Thyroid gland (tissue), 4 donors: Measurements from ENCODE around the gene WEE1.

Experiments
- CTCF ChIP-seq, 6 experiments: fragments of 200-600 bp in 3 of 6; fragments of 450-650 bp in 3 of 6; sonication (generic) in 3 of 6; IDR thresholded peaks; one replicate each; pipeline ENCODE4 v1.5.1; 2016 to 2019; ENCODE audit warnings: antibody characterized with exemption in 6 of 6, mild to moderate bottlenecking in 2 of 6, inconsistent platforms in 1 of 6, moderate library complexity in 1 of 6
- POLR2A ChIP-seq, 2 donors: fragments of 450-650 bp; IDR thresholded peaks; one replicate each; pipeline ENCODE4 v1.6.1; 2017; ENCODE audit warnings: antibody characterized with exemption in 2 of 2, mild to moderate bottlenecking in 2 of 2, moderate library complexity in 1 of 2

- TF ChIP-seq CTCF (IDR thresholded peaks at IDR 0.05) = no peak
- no peak for TF ChIP-seq POLR2A (IDR thresholded peaks at IDR 0.05)
Observed at GRCh38 chr11:9570313-9571025, 3.0 kb upstream of the WEE1 start.
